ENCODE measurements around the gene LPIN3.

- TF ChIP-seq CTCF (IDR thresholded peaks at IDR 0.05) (no peak), EP300 (IDR thresholded peaks at IDR 0.05) (no peak), POLR2A (IDR thresholded peaks at IDR 0.05) (no peak)
Measured at GRCh38 chr20:41406896-41407444, 66.3 kb downstream of the LPIN3 start.

Data from upper lobe of left lung (tissue), 4 donors.